ENCODE results near the gene TTLL1. TPM values are rescaled to one million over a fixed set of nuclear protein-coding genes. Genes with fewer than 3 reads are reported as not detected.

Gene TTLL1
- total and polyA plus RNA-seq, 2 of the 4 experiments (the other 2 are of a cell fraction) = 10.8 to 13.2 TPM

DNA sequence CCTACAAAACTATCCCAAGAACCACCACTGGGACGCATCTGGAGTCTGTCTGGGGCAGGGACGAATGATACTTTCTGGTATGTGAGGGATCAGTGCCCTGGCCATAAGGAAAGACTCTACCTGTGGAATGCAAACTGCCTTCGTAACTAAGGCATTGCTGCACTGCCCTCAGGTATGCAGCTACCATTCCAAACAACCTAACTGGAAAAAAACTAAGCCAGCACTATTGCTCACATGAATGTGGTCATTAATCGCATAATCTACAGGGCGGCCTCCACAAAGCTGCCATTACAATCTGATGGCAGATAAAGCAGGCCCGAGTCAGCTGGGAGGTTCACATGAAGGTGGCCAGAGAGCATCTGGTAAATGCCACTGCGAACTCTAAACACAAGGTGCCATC lies 78.1 kb downstream of the TTLL1 start:
- WGBS, 2 experiments (ENCODE audit: extremely low coverage in 2 of 2, insufficient read length in 1 of 2) = 94% methylated on average over 3 of the region's 7 CpGs; no CpG with 5 or more reads in 1 of the 2 experiments
- no peak overlapping the region for H2AK5ac ChIP-seq (ENCODE audit: low read depth, low read length)
- H3K56ac ChIP-seq (ENCODE audit: extremely low read depth, insufficient read depth, low read length) = no peak overlapping the region
- peaks cover 27% of the 10 kb centered on the region for H3K9me1 ChIP-seq (ENCODE audit: insufficient read depth, low read length)
- H3K4me2 ChIP-seq (ENCODE audit: low read depth, low read length) = no peak overlapping the region
- no peak overlapping the region for H2BK120ac ChIP-seq (ENCODE audit: low read depth, low read length)
- no peak overlapping the region for H3K9ac ChIP-seq (ENCODE audit: low read depth, low read length)
- POLR2A ChIA-PET (ENCODE audit: unreplicated experiment) = no interaction called here
- H3K27ac ChIP-seq (ENCODE audit: insufficient read depth, low read length) = no peak overlapping the region
- no peak overlapping the region for H2AK9ac ChIP-seq (replicated peaks; ENCODE audit: low read depth, low read length, poor library complexity)
- peaks cover 53% of the 10 kb centered on the region for H4K20me1 ChIP-seq (ENCODE audit: insufficient read depth, low read length)
- no peak overlapping the region for H3K23ac ChIP-seq (ENCODE audit: low read depth, low read length)
- no peak overlapping the region for H3K18ac ChIP-seq (ENCODE audit: low read depth, low read length)
- peaks cover 18% of the 10 kb centered on the region for H3K4me1 ChIP-seq (ENCODE audit: control insufficient read depth, insufficient read depth, low read length)
- H3K14ac ChIP-seq (replicated peaks; ENCODE audit: low read depth, low read length) = no peak overlapping the region
- dilution Hi-C loops (cut with HindIII; ENCODE audit: low sequenced_read_pairs, unreplicated experiment) (no loop called here), intact Hi-C loops (cut with micrococcal nuclease) (loop anchor here (5.0 kb wide), 2 partner anchors 79 to 109 kb away; no protein-coding TSS in a partner anchor), in situ Hi-C loops (cut with MboI; ENCODE audit: low sequenced_read_pairs) (no loop called here)
- H3K4me3 ChIP-seq (ENCODE audit: insufficient read depth, low read depth, low read length) = no peak overlapping the region
- H3K4ac ChIP-seq (ENCODE audit: low read depth, low read length) = no peak overlapping the region
- DNase-seq (no peak), ATAC-seq (ENCODE audit: low read depth) (no peak)
- H2BK5ac ChIP-seq (ENCODE audit: low read depth, low read length, poor library complexity, severe bottlenecking) = no peak overlapping the region
- H3K27me3 ChIP-seq (ENCODE audit: control insufficient read depth, insufficient read depth, low read length) = no peaks in the 10 kb centered on the region
- peaks cover 12 to 65% of the 10 kb centered on the region in 2 experiments; a peak in 3 of 4 replicates for H3K79me1 ChIP-seq (ENCODE audit: low read depth in 1 of 2, low read length in 2 of 2)
- H2BK20ac ChIP-seq (ENCODE audit: low read depth, low read length) = no peak overlapping the region
- BruUV-seq (replicated peaks) = no TSS peak
- H4K5ac ChIP-seq (ENCODE audit: low read depth, low read length) = no peak overlapping the region
- H3K9me3 ChIP-seq (ENCODE audit: control insufficient read depth, insufficient read depth, low read length) = no peaks in the 10 kb centered on the region
- H4K91ac ChIP-seq (ENCODE audit: insufficient read depth, low read depth, low read length) = no peak overlapping the region
- H2BK15ac ChIP-seq (ENCODE audit: low read depth, low read length) = no peak overlapping the region
- no peaks in the 10 kb centered on the region for H3K36me3 ChIP-seq (ENCODE audit: control insufficient read depth, insufficient read depth, low read length)
- TF ChIP-seq, protein P1, sequence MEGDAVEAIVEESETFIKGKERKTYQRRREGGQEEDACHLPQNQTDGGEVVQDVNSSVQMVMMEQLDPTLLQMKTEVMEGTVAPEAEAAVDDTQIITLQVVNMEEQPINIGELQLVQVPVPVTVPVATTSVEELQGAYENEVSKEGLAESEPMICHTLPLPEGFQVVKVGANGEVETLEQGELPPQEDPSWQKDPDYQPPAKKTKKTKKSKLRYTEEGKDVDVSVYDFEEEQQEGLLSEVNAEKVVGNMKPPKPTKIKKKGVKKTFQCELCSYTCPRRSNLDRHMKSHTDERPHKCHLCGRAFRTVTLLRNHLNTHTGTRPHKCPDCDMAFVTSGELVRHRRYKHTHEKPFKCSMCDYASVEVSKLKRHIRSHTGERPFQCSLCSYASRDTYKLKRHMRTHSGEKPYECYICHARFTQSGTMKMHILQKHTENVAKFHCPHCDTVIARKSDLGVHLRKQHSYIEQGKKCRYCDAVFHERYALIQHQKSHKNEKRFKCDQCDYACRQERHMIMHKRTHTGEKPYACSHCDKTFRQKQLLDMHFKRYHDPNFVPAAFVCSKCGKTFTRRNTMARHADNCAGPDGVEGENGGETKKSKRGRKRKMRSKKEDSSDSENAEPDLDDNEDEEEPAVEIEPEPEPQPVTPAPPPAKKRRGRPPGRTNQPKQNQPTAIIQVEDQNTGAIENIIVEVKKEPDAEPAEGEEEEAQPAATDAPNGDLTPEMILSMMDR (conservative IDR thresholded peaks at IDR 0.05; ENCODE audit: low read depth, low read length) = no peak
- TF ChIP-seq FOS (IDR thresholded peaks at IDR 0.05; ENCODE audit: low read depth, low read length) = no peak
- no peak for TF ChIP-seq POLR2A (IDR thresholded peaks at IDR 0.05; ENCODE audit: low read depth, low read length)
- no peak for TF ChIP-seq CHD1 (IDR thresholded peaks at IDR 0.05; ENCODE audit: low read depth, low read length)
- no peak for TF ChIP-seq RAD21 (IDR thresholded peaks at IDR 0.05; ENCODE audit: low read length)
- no peak for TF ChIP-seq USF2 (IDR thresholded peaks at IDR 0.05; ENCODE audit: low read depth, low read length)
- TF ChIP-seq RCOR1 (IDR thresholded peaks at IDR 0.05; ENCODE audit: insufficient replicate concordance, low read length) = no peak
- TF ChIP-seq CEBPB (IDR thresholded peaks at IDR 0.05; ENCODE audit: low read depth, low read length) = no peak
- no peak for TF ChIP-seq MAZ (IDR thresholded peaks at IDR 0.05; ENCODE audit: borderline replicate concordance, low read depth, low read length)
- TF ChIP-seq RFX5 (IDR thresholded peaks at IDR 0.05; ENCODE audit: low read depth, low read length) = no peak
- TF ChIP-seq BHLHE40 (IDR thresholded peaks at IDR 0.05; ENCODE audit: low read depth, low read length) = no peak
- TF ChIP-seq MXI1 (IDR thresholded peaks at IDR 0.05; ENCODE audit: borderline replicate concordance, low read depth, low read length) = no peak
- TF ChIP-seq, protein P2, sequence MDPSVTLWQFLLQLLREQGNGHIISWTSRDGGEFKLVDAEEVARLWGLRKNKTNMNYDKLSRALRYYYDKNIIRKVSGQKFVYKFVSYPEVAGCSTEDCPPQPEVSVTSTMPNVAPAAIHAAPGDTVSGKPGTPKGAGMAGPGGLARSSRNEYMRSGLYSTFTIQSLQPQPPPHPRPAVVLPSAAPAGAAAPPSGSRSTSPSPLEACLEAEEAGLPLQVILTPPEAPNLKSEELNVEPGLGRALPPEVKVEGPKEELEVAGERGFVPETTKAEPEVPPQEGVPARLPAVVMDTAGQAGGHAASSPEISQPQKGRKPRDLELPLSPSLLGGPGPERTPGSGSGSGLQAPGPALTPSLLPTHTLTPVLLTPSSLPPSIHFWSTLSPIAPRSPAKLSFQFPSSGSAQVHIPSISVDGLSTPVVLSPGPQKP (IDR thresholded peaks at IDR 0.05; ENCODE audit: borderline replicate concordance, low read depth, low read length) = no peak
- TF ChIP-seq SMC3 (IDR thresholded peaks at IDR 0.05; ENCODE audit: low read depth, low read length) = no peak
- TF ChIP-seq NFE2L2 (IDR thresholded peaks at IDR 0.05; ENCODE audit: low read depth, low read length) = no peak
- no peak overlapping the region for H4K8ac ChIP-seq (ENCODE audit: low read depth in 2 of 2, low read length in 2 of 2)
- CTCF ChIA-PET = no interaction called here
- no peak overlapping the region for H2AFZ ChIP-seq (replicated peaks; ENCODE audit: low read length, poor library complexity)
